Measurements from ENCODE around the gene ART1.

Gene ART1

GRCh38 chr11:3684819-3685172, 39.9 kb downstream of the ART1 start:
- Histone ChIP-seq H3K36me3 (ENCODE audit: control insufficient read depth, insufficient read depth, low read length) (peaks cover 91% of the 10 kb centered on the region), H3K4me3 (ENCODE audit: low read depth, low read length) (no peak overlapping the region), H3K9me3 (ENCODE audit: control insufficient read depth, insufficient read depth, low read depth, low read length) (no peaks in the 10 kb centered on the region), H3K4me1 (ENCODE audit: control insufficient read depth, insufficient read depth, low read length) (no peaks in the 10 kb centered on the region), H3K27me3 (ENCODE audit: control insufficient read depth, insufficient read depth, low read length) (no peaks in the 10 kb centered on the region), H3K9ac (ENCODE audit: low read length) (no peak overlapping the region), H3K27ac (ENCODE audit: low read depth, low read length) (no peak overlapping the region)

- Histone ChIP-seq H3K36me3 (ENCODE audit: control insufficient read depth, insufficient read depth, low read length) (peaks cover 91% of the 10 kb centered on the region), H3K4me3 (ENCODE audit: low read depth, low read length) (no peak overlapping the region), H3K27me3 (ENCODE audit: control insufficient read depth, insufficient read depth, low read length) (no peaks in the 10 kb centered on the region), H3K4me1 (ENCODE audit: control insufficient read depth, insufficient read depth, low read length) (no peaks in the 10 kb centered on the region), H3K27ac (ENCODE audit: low read depth, low read length) (no peak overlapping the region), H3K9me3 (ENCODE audit: control insufficient read depth, insufficient read depth, low read depth, low read length) (no peaks in the 10 kb centered on the region), H3K9ac (ENCODE audit: low read length) (no peak overlapping the region)
Measured at GRCh38 chr11:3685923-3686322, 41.0 kb downstream of the ART1 start.

GRCh38 chr11:3686751-3687150, 41.8 kb downstream of the ART1 start:
- Histone ChIP-seq H3K9me3 (ENCODE audit: control insufficient read depth, insufficient read depth, low read depth, low read length) (no peaks in the 10 kb centered on the region), H3K4me1 (ENCODE audit: control insufficient read depth, insufficient read depth, low read length) (no peaks in the 10 kb centered on the region), H3K9ac (ENCODE audit: low read length) (no peak overlapping the region), H3K27ac (ENCODE audit: low read depth, low read length) (no peak overlapping the region), H3K27me3 (ENCODE audit: control insufficient read depth, insufficient read depth, low read length) (no peaks in the 10 kb centered on the region), H3K4me3 (ENCODE audit: low read depth, low read length) (no peak overlapping the region), H3K36me3 (ENCODE audit: control insufficient read depth, insufficient read depth, low read length) (peaks cover 91% of the 10 kb centered on the region)

GRCh38 chr11:3700410-3700809, 55.5 kb downstream of the ART1 start:
- Histone ChIP-seq H3K9ac (ENCODE audit: low read length) (no peak overlapping the region), H3K27me3 (ENCODE audit: control insufficient read depth, insufficient read depth, low read length) (no peaks in the 10 kb centered on the region), H3K27ac (ENCODE audit: low read depth, low read length) (no peak overlapping the region), H3K36me3 (ENCODE audit: control insufficient read depth, insufficient read depth, low read length) (peaks cover 96% of the 10 kb centered on the region), H3K4me1 (ENCODE audit: control insufficient read depth, insufficient read depth, low read length) (no peaks in the 10 kb centered on the region), H3K4me3 (ENCODE audit: low read depth, low read length) (no peak overlapping the region), H3K9me3 (ENCODE audit: control insufficient read depth, insufficient read depth, low read depth, low read length) (no peaks in the 10 kb centered on the region)

- no peaks in the 10 kb centered on the region for H3K9me3 ChIP-seq (ENCODE audit: control insufficient read depth, insufficient read depth, low read depth, low read length)
- H3K36me3 ChIP-seq (ENCODE audit: control insufficient read depth, insufficient read depth, low read length): peaks cover 96% of the 10 kb centered on the region
- H3K4me1 ChIP-seq (ENCODE audit: control insufficient read depth, insufficient read depth, low read length): no peaks in the 10 kb centered on the region
- H3K27me3 ChIP-seq (ENCODE audit: control insufficient read depth, insufficient read depth, low read length): no peaks in the 10 kb centered on the region
- H3K27ac ChIP-seq (ENCODE audit: low read depth, low read length): no peak overlapping the region
- H3K4me3 ChIP-seq (ENCODE audit: low read depth, low read length): no peak overlapping the region
- no peak overlapping the region for H3K9ac ChIP-seq (ENCODE audit: low read length)
Measured at GRCh38 chr11:3700910-3701309, 56.0 kb downstream of the ART1 start.

GRCh38 chr11:3703383-3703782, 58.5 kb downstream of the ART1 start:
- Histone ChIP-seq H3K9ac (ENCODE audit: low read length) (no peak overlapping the region), H3K36me3 (ENCODE audit: control insufficient read depth, insufficient read depth, low read length) (peaks cover 96% of the 10 kb centered on the region), H3K27ac (ENCODE audit: low read depth, low read length) (no peak overlapping the region)

GRCh38 chr11:3707176-3707575, 62.2 kb downstream of the ART1 start:
- Histone ChIP-seq H3K9ac (ENCODE audit: low read length) (no peak overlapping the region), H3K4me3 (ENCODE audit: low read depth, low read length) (no peak overlapping the region), H3K4me1 (ENCODE audit: control insufficient read depth, insufficient read depth, low read length) (peaks cover 13% of the 10 kb centered on the region), H3K27ac (ENCODE audit: low read depth, low read length) (no peak overlapping the region), H3K9me3 (ENCODE audit: control insufficient read depth, insufficient read depth, low read depth, low read length) (no peaks in the 10 kb centered on the region), H3K36me3 (ENCODE audit: control insufficient read depth, insufficient read depth, low read length) (peaks cover 92% of the 10 kb centered on the region), H3K27me3 (ENCODE audit: control insufficient read depth, insufficient read depth, low read length) (no peaks in the 10 kb centered on the region)

More at GRCh38 chr11:3703383-3703782, 58.5 kb downstream of the ART1 start:
- Histone ChIP-seq H3K4me3 (ENCODE audit: low read depth, low read length) (no peak overlapping the region), H3K27me3 (ENCODE audit: control insufficient read depth, insufficient read depth, low read length) (no peaks in the 10 kb centered on the region), H3K9me3 (ENCODE audit: control insufficient read depth, insufficient read depth, low read depth, low read length) (no peaks in the 10 kb centered on the region), H3K4me1 (ENCODE audit: control insufficient read depth, insufficient read depth, low read length) (no peaks in the 10 kb centered on the region)

GRCh38 chr11:3709977-3710376, 65.0 kb downstream of the ART1 start:
- Histone ChIP-seq H3K9ac (ENCODE audit: low read length) (no peak overlapping the region), H3K27ac (ENCODE audit: low read depth, low read length) (0 out of 2 replicates have a peak overlapping the region, but pooled peaks have one; percentile 35), H3K36me3 (ENCODE audit: control insufficient read depth, insufficient read depth, low read length) (peaks cover 93% of the 10 kb centered on the region), H3K9me3 (ENCODE audit: control insufficient read depth, insufficient read depth, low read depth, low read length) (no peaks in the 10 kb centered on the region), H3K4me3 (ENCODE audit: low read depth, low read length) (peak overlapping the region; percentile 19; the same call in 1 of the 2 replicates), H3K4me1 (ENCODE audit: control insufficient read depth, insufficient read depth, low read length) (peaks cover 13% of the 10 kb centered on the region), H3K27me3 (ENCODE audit: control insufficient read depth, insufficient read depth, low read length) (no peaks in the 10 kb centered on the region)

- no peak overlapping the region for H3K9ac ChIP-seq (ENCODE audit: low read length)
- no peak overlapping the region for H3K4me3 ChIP-seq (ENCODE audit: low read depth, low read length)
- H3K9me3 ChIP-seq (ENCODE audit: control insufficient read depth, insufficient read depth, low read depth, low read length): no peaks in the 10 kb centered on the region
- peaks cover 13% of the 10 kb centered on the region for H3K4me1 ChIP-seq (ENCODE audit: control insufficient read depth, insufficient read depth, low read length)
- peaks cover 93% of the 10 kb centered on the region for H3K36me3 ChIP-seq (ENCODE audit: control insufficient read depth, insufficient read depth, low read length)
- H3K27me3 ChIP-seq (ENCODE audit: control insufficient read depth, insufficient read depth, low read length): no peaks in the 10 kb centered on the region
- 0 out of 2 replicates have a peak overlapping the region, but pooled peaks have one; percentile 35 for H3K27ac ChIP-seq (ENCODE audit: low read depth, low read length)
Measured at GRCh38 chr11:3710485-3711259, 65.7 kb downstream of the ART1 start.

GRCh38 chr11:3712274-3712673, 67.3 kb downstream of the ART1 start:
- Histone ChIP-seq H3K9me3 (ENCODE audit: control insufficient read depth, insufficient read depth, low read depth, low read length) (no peaks in the 10 kb centered on the region), H3K4me1 (ENCODE audit: control insufficient read depth, insufficient read depth, low read length) (peaks cover 13% of the 10 kb centered on the region), H3K4me3 (ENCODE audit: low read depth, low read length) (no peak overlapping the region), H3K27ac (ENCODE audit: low read depth, low read length) (no peak overlapping the region), H3K9ac (ENCODE audit: low read length) (no peak overlapping the region), H3K27me3 (ENCODE audit: control insufficient read depth, insufficient read depth, low read length) (no peaks in the 10 kb centered on the region), H3K36me3 (ENCODE audit: control insufficient read depth, insufficient read depth, low read length) (peaks cover 93% of the 10 kb centered on the region)
